ENCODE results near the gene ARFIP1.

ARFIP1 gene

DNA sequence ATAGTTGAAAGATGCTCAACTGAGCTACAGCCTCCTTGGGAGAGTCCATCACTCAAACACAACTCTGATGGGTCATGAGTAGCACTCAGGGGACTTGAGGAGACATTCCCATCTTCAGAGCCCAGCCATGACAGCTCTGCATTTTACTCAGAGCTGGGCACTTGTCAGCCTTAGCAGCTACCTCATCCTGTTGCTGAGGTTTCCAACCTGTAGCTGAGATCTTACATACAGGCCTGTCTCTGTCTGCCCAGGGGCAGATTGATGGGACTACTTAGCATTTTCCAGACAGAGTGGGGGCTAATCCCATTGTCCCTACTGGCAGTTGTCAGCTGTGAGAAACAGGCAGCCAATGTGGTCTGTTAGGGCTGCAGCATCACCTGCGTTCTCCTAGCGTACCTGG lies 159.9 kb downstream of the ARFIP1 start:
- no peak for DNase-seq (ENCODE audit: low spot score)

DNA sequence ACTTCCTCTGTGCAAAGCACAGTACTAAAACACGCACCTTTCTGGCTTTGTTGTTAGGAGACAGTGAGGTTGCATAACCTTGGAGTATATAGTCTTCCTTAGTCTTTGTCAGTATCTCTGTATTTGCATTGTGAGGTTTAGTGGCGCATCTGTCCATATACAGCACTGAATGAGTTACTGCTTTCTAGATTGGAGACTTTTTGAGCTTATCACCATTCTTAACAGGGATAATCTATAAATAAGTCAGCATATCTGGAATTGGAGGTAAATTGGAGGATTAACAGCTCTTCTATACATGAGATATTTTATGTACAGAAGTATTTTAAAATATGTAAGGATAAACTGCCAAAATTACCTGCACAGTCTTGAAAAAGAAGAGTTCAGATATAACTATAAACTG lies 160.7 kb downstream of the ARFIP1 start:
- no peak for DNase-seq (ENCODE audit: low spot score)

DNA sequence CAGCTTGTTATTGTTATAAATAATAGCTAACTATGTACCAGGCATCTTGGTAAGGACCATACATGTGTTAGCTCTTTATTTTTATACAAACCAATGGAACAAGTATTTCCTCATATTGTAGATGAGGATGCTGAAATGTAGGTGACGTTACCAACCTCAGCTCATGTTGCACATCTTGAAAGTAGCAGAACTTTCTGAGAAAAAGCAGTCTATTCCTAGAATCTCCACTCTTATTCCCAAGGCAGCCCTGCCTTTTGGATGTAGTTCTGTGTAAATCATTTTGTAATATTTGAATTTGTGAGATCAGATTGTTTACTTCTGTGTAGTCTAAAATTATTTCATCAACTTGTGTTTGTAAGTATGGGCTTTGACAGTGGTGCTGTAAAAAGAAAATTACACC lies 161.7 kb downstream of the ARFIP1 start:
- no peak for DNase-seq (ENCODE audit: low spot score)

DNA sequence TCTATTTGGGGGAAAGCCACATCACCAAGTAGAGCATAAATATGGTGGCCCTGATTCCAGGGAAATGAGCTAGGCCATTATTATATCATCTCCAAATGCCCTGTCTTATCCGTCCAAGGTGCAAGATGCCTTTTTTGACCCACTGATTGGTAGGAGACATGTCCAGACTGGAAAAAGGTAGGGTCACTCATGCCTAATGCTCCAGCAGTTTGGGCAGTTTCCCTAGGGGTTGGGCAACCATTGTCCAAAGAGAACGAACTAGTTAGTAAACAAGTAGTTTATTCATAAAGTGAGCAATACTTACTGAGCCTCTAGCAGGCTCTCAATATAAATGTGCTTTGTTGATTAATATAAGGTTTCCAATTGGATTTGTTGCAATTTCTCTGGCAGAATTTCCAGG lies 162.6 kb downstream of the ARFIP1 start:
- no peak for DNase-seq (ENCODE audit: low spot score)

DNA sequence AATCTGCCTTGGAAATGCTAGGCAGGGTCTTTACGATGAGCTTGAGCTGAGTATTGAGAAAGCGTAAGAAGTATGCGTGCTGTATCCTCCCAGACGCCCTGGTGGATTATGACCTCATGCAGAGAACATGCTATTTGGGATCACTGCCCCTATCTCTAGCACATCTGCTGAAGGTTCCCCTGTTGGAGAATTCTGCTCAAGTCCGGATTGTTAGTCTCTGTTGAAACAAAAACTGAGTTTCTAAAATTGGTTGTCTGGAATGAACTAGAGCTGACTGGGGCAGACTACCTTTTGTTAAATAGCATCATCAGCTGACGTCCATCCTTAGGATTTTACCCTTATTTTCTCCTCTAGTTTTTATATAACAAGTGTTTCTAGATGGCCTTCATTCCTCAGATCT lies 163.9 kb downstream of the ARFIP1 start:
- no peak for DNase-seq (ENCODE audit: low spot score)

DNA sequence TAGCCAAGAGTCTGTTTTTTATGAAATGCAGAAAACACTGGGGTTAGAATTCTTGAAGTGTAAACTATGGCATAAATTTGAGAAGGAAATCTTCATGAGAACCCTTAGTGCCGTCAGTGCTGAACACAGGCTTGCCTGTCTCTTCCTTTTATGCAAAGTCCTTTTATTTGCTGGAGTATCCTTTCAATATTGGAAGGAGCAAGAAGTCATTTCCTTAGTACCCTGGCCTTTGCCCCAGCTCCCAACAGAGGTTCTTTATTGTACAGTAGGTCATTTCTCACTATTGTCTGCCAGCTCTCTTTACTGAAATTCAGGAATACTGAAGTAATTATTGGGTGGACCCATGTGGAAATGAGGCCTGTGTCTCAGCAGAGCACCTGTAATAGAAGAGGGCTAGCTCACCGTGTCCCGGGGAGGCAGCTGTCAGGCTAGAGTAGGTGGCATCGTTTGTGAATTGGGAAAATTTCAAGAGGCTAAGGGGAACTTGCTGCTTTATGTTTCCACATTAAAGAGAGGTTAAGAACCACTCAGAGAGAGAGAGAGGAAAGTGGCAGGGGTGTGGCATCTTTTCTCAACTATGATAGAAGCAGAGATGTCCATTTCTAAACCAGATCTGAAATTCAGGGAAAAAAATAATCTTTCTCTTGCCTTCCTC lies 165.0 kb downstream of the ARFIP1 start:
- DNase-seq (ENCODE audit: low spot score): no peak

DNA sequence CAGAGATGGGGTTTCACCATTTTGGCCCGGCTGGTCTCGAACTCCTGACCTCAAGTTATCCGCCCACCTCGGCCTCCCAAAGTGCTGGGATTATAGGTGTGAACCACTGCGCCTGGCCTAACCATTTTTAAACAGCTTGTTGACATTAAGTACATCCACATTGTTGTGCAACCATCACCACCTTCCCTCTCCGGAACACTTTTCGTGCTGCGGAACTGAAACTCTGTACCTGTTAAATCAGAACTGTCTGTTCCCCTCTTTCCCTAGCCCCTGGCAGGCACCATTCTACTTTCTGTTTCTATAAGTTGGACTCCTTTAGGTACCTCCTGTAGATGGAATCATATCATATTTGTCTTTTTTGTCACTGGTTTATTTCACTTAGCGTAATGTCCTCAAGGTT lies 165.9 kb downstream of the ARFIP1 start:
- DNase-seq (ENCODE audit: low spot score): no peak

DNA sequence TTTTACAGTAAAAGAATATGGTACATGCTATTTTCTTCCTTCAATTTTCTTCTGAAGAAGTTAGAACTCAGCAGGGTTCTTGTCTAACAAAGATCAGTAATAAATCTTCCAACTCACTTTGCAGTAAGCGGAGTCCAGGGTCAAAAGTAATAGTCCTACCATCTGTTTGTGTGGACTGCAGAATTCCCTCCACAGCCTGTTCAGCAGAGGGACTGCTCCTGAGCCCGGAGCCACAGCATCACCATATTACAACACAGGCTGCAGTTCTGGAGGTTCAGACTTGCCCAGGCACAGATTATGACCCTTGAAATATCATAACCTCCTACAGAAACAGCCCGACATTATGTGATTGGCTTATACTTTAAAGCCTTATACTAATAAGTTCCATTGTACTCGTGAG lies 166.7 kb downstream of the ARFIP1 start:
- DNase-seq (ENCODE audit: low spot score): no peak

DNA sequence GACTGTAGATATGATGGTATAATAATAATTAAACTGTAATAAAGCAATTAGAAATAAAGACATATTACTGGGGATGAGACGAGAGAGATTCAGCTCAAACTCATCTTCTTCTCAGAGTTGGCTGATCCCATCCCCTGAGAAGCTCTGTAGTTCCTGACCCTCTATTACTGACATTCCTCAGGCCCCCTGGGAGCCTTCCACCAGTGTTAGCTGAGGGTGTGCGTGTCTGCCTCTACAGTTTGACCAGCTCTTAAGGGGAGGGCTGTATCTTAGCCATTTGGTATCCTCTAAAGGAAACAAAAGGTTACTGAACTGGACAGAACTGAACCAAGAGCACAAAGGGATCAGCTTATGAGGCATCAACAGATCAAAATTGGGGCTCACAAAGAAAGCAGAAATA lies 167.6 kb downstream of the ARFIP1 start:
- no peak for DNase-seq (ENCODE audit: low spot score)

DNA sequence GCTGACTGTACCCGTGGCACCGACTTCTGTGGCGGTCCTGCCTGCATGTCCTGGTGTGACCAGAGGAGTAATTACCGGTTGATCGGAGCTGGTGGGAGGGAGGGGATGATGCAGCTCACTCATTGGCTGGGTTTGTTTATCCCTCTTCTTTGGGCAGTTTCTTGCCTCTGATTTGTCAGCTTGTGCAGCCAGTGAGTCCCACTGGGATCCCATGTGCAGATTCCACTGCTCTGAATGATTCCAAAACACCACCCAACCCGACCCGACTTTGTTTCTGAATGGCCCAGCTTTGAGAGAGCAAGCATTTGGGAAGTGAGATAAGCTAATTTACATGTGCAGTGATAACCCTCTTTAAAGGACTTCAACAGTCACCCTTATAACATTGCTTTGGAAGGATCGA lies 170.2 kb downstream of the ARFIP1 start:
- DNase-seq (ENCODE audit: low spot score): no peak

DNA sequence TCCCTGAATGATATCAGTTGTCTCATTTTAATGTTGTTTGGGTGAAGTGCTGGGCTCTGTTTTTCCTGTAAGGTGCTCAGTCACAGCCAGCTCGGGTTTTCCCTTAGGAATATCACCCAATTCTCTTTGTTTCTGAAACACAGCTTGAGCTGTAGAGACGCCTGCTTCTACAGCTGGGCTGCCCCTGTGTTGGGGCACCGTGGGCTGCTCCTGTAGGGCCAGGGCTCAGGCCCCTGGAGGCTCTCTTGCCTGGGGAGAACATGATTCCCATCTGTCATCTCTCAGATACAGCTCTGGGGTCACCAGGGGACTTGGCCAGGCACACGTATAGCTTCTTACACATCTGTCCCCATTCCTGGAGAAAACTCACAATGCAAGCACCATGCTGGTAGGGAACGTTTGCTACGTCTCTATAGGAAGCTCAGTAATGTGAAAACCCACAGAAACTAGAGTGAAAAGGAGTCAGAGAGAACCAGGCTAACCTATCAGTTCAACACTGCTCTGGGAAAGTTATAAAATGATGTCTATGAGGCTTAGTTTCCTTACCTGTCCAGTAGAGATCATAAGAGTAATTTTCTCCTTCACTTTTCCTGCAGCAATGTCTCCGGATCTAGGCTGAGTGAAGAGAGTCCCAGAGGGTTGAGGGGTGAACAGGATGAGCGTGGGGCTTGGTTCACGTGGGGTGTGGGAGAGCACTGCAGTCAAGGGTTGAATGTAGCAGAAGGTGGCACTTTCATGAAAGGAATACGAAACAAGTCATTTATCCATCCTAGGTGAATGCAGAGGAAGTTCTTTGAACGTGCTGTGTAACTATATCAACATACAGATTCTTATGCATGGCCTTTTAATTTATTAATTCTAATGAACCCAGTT lies 170.9 kb downstream of the ARFIP1 start:
- no peak for DNase-seq (ENCODE audit: low spot score)

DNA sequence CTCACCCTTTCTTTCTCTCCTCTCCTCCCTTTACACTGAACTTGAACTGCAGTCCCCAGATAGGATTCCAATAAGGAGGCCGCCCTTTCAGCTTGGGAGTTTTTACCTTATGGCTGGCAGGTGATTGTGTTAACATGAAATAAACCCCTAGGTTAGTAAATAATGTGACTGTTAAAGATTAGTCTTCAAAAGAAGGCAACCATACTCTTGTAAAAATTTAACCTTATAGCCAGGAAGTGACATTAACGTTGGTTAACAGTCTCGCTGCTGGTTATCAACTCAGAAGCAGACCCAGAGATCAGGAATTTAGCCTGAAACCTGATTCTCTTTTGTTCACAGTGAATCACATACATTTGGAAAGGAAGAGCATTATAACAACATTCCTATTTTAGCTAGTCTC lies 171.6 kb downstream of the ARFIP1 start:
- no peak for DNase-seq (ENCODE audit: low spot score)

DNA sequence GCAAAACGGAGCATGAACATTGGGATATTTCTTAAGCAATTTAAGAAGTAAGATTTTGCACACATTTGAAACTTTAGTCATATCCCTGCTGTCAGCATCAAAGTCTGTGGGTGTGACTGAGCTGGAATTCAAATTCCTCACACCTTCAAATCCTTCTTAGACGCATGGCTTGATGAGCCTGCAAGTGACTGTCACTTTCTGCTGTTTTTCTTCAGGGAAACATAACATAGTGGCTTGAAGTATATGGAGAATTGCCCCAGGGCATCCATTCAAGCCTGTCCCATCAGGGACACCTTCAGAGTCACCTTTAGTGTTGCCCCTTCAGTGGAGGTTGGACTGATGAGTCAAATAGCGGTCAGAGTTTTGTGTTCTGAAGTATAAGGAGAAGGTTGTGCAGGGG lies 173.8 kb downstream of the ARFIP1 start:
- DNase-seq (ENCODE audit: low spot score): no peak

DNA sequence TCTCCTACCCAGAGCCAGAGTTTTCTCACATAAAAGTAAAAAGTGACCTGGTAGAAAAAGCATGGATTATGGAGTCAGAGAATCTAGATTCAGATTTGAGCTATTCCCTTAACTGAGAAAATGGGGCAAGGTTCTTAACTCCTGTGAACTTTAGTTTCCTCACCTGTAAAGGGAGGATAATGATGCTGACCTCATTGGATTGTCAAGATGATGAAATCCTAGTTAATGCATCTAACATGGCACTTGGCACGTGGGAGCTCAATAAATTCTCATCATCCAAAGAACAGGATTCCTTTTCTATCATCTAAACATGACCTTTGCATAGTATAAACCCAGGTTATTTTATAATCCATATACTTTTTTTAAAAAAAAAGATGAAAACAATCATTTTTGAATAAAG lies 175.0 kb downstream of the ARFIP1 start:
- no peak for DNase-seq (ENCODE audit: low spot score)

DNA sequence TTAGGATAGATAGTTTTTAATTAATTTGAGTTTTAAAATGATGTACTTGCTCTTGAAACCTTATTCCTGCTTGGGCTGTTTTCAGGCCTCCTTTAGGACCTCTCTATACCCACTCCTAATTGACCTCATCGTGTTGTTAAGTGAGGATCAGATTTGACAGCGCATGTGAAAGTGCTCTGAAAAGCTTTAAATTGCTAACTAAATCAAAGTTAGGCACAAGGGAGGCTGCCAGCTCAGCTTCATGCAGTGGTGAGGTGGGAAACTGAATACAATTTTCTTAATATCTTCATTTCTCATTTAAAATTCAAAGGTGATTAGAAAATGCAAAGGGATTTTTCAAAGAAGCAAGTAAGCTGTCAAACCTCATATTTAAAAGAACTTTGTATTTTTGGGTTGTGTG lies 176.4 kb downstream of the ARFIP1 start:
- DNase-seq (ENCODE audit: low spot score): no peak

DNA sequence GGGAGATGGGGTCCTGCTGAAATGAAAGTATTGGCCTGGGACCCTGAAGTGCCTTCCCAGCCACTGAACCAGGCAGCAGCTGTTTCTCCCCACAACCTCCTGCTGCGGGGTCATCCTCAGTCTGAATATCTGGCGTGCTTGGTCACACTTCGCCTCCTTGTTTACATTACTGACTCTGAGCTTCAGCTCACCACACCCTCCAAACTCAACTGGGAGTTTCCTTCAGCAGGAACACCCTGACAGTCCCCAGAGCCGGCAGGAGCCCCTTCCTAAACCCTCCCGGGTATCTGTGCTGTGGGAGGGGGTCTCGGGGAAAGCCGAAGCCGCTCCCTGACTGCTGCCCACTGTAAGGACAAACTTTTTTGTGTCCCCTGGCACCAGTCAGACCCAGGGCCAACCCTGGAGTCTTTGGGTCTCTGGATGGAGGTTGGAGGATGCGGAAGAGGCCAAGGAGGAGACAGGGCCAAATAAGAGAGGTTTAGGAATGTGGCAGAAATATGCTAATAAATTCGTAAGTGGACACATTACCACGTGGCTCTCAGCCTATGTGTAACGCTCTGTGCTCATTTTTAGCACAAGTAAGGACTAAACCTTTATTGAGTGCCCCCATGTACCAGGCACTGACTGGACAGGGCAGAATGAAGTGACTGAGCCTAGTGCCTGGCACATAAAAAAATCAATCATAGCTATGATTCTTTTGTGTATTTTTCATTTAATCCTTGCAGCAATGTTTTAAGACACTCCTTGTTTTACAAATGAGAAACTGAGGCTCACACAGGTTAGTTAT lies 177.1 kb downstream of the ARFIP1 start:
- DNase-seq (ENCODE audit: low spot score): peak; percentile 43

DNA sequence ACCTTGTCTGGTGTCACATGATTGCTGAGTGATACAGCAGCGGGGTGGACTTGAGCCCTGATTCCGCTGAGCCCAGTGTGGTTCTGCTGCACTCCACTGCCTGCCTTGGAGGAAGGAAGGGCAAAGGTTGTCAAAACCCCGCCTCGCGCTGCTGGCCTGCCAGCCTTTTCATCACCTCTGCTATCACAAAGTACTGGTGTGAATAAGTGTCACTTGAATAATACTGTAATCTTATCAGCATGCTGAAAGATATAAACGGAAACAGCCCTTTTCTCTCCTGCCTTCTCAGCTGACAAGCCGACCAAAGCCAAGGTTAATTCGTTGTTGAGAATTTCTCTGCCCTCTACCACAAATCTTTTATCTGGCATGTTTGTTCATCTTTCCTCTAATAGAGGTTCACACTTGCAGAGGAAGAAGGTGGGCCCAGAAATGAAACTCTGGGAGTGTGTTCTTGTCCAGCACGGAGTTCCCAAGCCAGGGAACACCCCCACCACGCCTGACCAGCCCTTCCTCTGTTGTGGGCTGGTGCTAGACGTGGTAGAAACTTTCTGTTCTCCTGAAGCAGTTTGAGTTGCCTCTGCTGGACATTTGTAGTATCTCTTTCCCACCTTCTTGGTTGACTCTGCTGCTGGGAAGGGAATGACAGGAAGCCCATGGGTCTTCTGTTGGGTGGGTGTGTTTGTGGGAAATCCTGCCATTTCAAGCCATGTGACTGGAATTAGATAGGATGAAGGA lies 177.8 kb downstream of the ARFIP1 start:
- peak; percentile 39 for DNase-seq (ENCODE audit: low spot score)

DNA sequence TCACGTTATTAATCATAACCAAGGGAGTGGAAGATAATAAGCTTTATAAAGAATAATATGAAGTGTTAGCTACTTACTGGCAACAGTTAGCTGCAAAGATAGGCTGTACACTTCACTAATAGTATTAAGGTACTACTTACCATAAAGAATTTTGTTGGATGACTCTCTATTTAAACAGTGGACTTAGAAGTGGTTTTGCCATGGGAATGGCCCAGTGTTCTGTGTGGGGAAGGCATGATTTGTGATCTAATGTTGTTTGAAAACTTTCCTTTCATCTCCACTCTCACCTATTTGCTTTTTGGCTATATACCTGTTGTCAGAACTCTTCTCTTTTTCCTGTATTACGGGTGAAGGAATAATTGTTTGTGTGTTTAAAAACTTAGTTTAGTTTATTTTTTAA lies 179.3 kb downstream of the ARFIP1 start:
- DNase-seq (ENCODE audit: low spot score): no peak

DNA sequence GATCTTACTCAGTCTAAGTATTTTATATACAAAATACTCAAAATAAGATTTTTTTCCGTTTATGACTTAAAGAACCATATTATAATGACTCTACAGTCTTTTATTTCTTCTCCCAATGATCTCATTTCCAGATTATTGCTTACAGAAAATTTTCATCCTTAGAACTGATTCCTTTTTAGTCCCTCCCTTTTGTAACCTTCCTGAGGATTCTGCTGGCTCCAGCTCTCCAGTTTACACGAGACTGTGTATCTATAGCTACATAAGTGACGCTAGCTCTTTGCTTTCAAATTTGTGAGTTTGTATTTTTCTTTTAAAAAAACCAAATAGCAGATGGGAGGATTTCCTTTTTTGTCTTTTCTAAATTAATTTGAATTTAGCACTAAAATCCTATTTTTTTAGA lies 180.3 kb downstream of the ARFIP1 start:
- no peak for DNase-seq (ENCODE audit: low spot score)

DNA sequence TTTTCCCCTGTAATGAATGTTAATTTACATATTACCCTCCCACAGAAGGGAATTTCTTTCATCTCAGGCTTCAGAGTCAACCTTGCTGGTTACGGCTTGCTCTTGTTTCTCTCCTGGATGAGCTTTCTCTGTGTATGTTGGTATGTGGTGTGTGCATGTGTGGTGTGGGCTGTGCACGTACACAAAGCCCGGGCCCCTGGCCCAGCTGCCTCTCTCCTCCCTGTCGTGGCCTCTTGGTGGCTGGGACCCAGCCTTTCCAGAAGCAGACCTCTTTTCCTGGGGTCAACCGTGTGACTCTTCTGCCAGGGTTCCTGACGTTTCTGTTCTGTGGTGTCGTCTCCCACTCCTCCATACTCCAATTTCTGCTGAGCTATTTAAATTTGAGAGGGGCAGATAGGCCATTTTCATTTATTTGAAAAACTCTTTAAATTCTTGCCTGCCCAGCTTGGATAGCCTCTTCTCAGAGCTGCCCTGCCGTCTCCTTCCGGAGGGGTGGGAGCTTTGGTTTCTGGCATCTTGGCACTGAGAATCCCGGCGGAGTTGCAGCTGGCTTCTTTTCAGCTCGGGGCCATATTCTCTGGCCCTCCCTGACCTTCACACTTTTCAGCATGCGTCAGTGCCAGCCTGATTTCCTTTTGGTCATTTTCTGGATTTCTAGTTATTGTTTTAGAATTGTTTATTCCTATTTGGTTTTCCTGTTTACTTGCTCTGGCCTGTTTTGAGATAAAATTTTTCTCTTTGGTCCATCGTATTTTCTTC lies 181.4 kb downstream of the ARFIP1 start:
- no peak for DNase-seq (ENCODE audit: low spot score)

DNA sequence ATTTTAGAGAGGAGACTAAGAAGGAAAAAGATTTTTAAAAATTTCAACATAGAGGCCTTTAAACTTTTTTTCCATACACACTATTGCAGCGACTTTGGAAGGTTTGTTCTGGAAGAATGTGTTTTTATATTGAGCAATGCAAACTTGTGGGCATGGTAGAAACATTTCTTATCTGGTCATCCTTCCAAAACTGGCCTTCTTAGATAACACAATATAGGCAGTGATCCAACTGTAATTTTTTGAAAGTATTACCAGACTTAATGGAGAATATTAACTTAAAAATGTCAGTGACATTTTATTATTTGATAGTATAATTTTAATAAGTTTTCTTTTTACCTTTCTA lies 182.0 kb downstream of the ARFIP1 start:
- DNase-seq (ENCODE audit: low spot score): no peak
